Sciatic nerve (tissue), 2 donors: ENCODE results near the gene BLM. TPM values are rescaled to one million over a fixed set of nuclear protein-coding genes. Genes with fewer than 3 reads are reported as not detected.
A peak's percentile ranks its signal among the peaks of the same experiment; 100 is the strongest.

ENCODE experiments used
- ATAC-seq: fragments of 200-7000 bp; cut with Tn5 transposase; one replicate; pipeline ENCODE4 v1.9.1; 2020; ENCODE audit warnings: mild to moderate bottlenecking, moderate library complexity
- DNase-seq: peaks from one replicate; pipeline ENCODE4 v3.0.0-alpha.2; 2020; ENCODE audit warnings: low spot score
- intact Hi-C: fragments of 100-400 bp; cut with DNase I; formaldehyde crosslinking; loops from one replicate; pipeline ENCODE4 v1.14.2; 2022
- total RNA-seq: library from RNA; stranded (reverse); fragmentation: NEBNext Ultra II Directional; extraction: Animal tissue kit (Norgen Biotek cat#: 25700); gene quantifications from one replicate; pipeline ENCODE4 v1.2.1, GENCODE V29; 2021
- donor health status: DM: no; HTN: no; CAD: no.
- donor health status: DM: no; HTN: no; CAD: no.

BLM gene
- total RNA-seq, 1 donor from 2014 or later = 0.85 TPM

DNA sequence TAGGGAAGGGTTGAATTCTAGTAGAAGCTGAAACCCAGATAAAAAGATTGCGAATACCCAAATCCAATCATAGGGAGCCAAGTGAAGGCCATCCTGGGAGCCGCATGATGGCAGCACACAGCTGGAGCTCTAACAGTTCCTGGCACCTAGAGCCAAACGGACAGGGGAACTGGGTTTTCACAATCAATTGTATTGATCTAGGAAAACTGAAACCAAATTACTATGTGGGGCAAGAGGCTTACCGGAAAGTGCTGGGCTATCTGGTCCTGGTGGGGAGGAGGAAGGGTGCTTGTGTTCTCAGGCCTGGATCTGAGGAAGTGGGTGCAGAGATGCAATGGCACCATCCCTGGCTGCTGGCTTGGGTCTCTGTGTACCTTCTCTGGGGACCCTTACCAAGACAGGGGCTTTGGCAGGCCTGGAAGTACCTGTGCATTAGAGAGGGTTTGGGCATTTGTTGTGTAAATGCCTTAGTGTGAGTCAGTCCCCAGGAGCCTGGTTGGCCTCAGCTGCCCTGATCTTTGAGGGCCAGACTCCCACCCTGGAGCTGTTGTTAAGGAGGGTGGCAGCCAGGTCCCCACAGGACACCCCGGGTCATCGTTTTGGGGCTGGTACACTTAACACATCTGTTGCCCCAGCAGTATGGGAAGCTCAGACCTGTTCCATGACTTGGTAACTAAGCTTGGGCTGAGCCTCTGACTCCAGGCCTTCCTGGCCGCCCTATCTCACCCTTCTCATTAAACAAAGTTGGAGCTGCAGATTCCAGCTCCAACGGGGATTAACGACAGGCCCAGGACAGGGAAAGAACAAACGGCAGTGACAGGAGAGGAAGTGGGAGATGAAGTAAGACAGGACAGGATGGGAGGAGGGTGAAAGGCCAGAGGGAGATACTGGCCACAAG is 142.3 kb downstream of the BLM start:
- DNase-seq = no peak
- intact Hi-C loops = no loop called here
- no peak for ATAC-seq

DNA sequence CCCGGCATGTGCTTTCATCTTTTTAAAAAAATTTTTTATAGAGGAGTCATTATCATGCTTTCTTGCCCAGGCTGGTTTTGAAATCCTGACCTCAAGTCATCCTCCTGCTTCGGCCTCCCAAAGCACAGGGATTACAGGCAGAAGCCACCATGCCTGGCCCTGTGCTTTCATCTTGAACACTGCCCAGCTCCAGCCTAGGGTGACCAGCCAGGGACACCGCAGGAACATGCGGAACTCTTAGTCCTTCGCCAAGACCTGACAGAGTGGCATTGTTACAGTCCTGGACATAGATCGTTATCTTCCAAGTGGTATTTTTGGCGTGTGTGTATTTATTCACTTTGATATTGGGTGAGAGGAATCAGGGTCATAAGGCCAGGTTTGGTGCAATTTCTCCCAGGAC is 143.3 kb downstream of the BLM start:
- ATAC-seq (no peak), DNase-seq (no peak)
- intact Hi-C loops = no loop called here

- intact Hi-C loops = no loop called here
- ATAC-seq = no peak
- no peak for DNase-seq
These were observed 144.0 kb downstream of the BLM start for GRCh38 chr15:90860942-90861675.

- DNase-seq = no peak
- intact Hi-C loops = no loop called here
- ATAC-seq = no peak
These were observed 145.3 kb downstream of the BLM start for GRCh38 chr15:90862487-90862886.

DNA sequence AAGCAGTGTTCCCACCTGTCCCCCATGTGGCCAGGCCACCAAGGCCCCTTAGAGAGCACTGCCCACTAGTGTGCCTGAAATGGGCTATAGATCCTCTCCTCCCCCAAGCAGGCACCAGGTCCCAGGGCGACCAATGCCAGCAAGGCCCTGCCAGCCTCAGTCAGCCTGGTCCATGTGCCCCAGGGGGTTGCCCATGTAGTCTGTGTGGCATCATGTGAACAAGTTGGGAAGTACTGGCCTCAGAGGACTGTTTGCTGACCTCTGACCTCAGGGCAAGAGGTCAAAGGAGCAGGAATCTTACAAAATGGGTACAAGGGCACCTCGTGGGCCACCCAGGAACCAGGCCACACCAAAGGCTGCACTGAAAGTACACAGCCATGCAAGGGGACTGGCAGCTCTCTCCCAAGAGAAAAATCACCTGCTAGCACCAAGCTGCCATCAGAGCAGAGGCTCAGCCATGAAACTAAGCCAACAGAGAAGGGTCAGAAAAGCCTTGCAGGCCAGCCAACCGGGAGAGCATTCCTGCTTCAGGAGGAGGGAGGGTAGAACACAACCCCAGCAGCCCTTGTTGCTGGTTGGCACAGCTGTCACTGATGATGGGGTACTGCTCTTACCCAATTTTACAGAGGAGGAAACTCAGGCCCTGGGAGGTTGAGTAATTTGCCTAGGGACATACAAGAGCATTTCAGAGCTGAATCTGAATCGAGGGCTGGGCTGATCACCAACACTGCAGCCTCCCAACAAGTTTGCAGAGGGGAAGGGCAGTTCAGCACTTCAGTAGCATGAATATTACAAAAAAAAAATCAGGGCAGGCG is 146.0 kb downstream of the BLM start:
- intact Hi-C loops = no loop called here
- peak; percentile 40 for ATAC-seq

GRCh38 chr15:90863987-90864386 is 146.8 kb downstream of the BLM start:
- DNase-seq = no peak
- intact Hi-C loops = no loop called here
- ATAC-seq = no peak

More for the DNA sequence above, 146.0 kb downstream of the BLM start:
- DNase-seq = no peak

DNA sequence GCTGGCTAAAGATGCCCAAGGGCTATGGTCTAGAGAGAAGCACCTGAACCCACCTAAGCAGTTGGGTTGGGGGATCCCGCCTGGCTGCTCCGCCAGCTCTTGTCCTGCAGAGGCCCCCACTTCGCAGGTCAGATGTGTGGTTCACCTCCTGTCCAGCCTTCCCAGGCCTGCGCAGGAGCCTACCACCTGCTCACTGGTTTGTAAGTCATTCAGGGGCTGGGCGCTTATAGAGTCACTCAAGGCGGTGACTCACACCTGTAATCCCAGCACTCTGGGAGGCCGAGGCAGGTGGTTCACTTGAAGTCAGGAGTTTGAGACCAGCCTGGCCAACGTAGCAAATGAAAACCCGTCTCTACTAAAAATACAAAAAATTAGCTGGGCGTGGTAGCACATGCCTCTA is 147.4 kb downstream of the BLM start:
- intact Hi-C loops = no loop called here
- ATAC-seq = no peak

GRCh38 chr15:90865702-90866101 is 148.6 kb downstream of the BLM start:
- no peak for ATAC-seq
- intact Hi-C loops = no loop called here
- no peak for DNase-seq

More for the DNA sequence above, 147.4 kb downstream of the BLM start:
- no peak for DNase-seq

Other genes starting within 250 kb of the BLM start
- gene CRTC3, start 187.4 kb upstream of the BLM start, total RNA-seq = 74.4 TPM
- gene FURIN, start 151.2 kb downstream of the BLM start, total RNA-seq = 51.6 TPM
- gene FES, start 167.2 kb downstream of the BLM start, total RNA-seq = 44.8 TPM
- gene MAN2A2, start 186.0 kb downstream of the BLM start, total RNA-seq = 150 TPM
- 12.7 TPM for gene HDDC3, start 215.2 kb downstream of the BLM start, total RNA-seq
- 56.8 TPM for gene UNC45A, start 217.9 kb downstream of the BLM start, total RNA-seq
- gene RCCD1, start 237.5 kb downstream of the BLM start, total RNA-seq = 12.4 TPM